GM12872 (cell line): Measurements from ENCODE around the gene USP43.

ENCODE experiments used
- CTCF ChIP-seq: IDR thresholded peaks from 3 replicates; pipeline ENCODE4 v1.5.1; 2011; ENCODE audit warnings: low read depth, mild to moderate bottlenecking, low read length, moderate library complexity; ENCODE audit not compliant: insufficient read depth

The USP43 gene

GRCh38 chr17:9647014-9647413 lies 1.7 kb downstream of the USP43 start:
- no peak for TF ChIP-seq CTCF

- TF ChIP-seq CTCF: no peak
These were observed 3.3 kb downstream of the USP43 start for GRCh38 chr17:9648521-9649110.

- no peak for TF ChIP-seq CTCF
These were observed 13.4 kb downstream of the USP43 start for GRCh38 chr17:9658593-9659211.

GRCh38 chr17:9661027-9661426 lies 15.7 kb downstream of the USP43 start:
- no peak for TF ChIP-seq CTCF

GRCh38 chr17:9666461-9667050 lies 21.2 kb downstream of the USP43 start:
- no peak for TF ChIP-seq CTCF

- TF ChIP-seq CTCF: no peak
These were observed 23.2 kb downstream of the USP43 start for GRCh38 chr17:9668517-9668916.

- no peak for TF ChIP-seq CTCF
These were observed 24.3 kb downstream of the USP43 start for GRCh38 chr17:9669551-9670008.
